Measurements from ENCODE around the gene SDF2L1. TPM values are rescaled to one million over a fixed set of nuclear protein-coding genes. Genes with fewer than 3 reads are reported as not detected.

SDF2L1 gene
- total and polyA plus RNA-seq, 2 of the 13 experiments (the other 11 are each of a cell fraction or from before 2014, with no cell fraction given), result 18.0 to 57.4 TPM

DNA sequence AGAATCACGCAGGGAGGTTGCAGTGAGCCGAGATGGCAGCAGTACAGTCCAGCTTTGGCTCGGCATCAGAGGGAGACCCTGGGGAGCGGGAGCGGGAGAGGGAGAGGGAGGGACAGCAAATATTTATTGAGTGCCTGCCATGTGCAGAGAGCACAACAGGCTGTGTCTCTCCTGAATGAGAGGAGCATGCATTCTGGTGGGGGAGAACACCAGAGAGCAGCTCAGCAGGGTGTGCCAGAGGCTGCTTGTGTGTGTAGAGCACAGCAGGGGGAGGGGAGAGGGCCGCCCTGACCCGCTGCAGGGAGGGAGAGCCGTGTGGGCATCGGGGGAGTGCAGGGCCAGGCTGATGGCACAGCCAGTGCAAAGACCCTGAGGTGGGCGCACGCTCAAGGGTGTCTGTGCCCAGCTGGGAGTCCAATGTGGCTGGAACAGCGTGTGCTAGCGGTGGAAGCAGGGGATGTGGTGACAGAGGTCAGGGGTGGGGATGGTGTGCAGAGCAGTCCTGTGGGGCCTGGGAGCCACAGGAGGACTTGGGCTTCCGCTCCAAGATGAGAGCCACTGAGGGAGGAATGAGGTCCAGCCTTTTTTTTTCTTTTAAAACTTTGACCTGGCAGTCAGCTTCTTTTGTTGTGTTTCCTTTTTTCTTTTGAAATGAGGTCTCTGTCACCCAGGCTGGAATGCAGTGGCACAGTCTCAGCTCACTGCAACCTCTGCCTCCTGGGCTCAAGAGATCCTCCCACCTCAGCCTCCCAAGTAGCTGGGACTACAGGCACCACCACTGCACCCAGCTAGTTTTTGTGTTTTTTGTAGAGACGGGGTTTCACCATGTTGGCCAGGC is 35.7 kb downstream of the SDF2L1 start (continued):
- TF ChIP-seq, protein P1, sequence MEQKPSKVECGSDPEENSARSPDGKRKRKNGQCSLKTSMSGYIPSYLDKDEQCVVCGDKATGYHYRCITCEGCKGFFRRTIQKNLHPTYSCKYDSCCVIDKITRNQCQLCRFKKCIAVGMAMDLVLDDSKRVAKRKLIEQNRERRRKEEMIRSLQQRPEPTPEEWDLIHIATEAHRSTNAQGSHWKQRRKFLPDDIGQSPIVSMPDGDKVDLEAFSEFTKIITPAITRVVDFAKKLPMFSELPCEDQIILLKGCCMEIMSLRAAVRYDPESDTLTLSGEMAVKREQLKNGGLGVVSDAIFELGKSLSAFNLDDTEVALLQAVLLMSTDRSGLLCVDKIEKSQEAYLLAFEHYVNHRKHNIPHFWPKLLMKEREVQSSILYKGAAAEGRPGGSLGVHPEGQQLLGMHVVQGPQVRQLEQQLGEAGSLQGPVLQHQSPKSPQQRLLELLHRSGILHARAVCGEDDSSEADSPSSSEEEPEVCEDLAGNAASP (CRISPR knock-in tag; IDR thresholded peaks at IDR 0.05; ENCODE audit: borderline replicate concordance), result no peak
- TF ChIP-seq SSRP1 (CRISPR knock-in tag; IDR thresholded peaks at IDR 0.05), result no peak
- TF ChIP-seq, protein P2, sequence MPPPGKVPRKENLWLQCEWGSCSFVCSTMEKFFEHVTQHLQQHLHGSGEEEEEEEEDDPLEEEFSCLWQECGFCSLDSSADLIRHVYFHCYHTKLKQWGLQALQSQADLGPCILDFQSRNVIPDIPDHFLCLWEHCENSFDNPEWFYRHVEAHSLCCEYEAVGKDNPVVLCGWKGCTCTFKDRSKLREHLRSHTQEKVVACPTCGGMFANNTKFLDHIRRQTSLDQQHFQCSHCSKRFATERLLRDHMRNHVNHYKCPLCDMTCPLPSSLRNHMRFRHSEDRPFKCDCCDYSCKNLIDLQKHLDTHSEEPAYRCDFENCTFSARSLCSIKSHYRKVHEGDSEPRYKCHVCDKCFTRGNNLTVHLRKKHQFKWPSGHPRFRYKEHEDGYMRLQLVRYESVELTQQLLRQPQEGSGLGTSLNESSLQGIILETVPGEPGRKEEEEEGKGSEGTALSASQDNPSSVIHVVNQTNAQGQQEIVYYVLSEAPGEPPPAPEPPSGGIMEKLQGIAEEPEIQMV (CRISPR knock-in tag; IDR thresholded peaks at IDR 0.05; ENCODE audit: low read depth), result no peak
- no peak for TF ChIP-seq ZNF577 (CRISPR knock-in tag; IDR thresholded peaks at IDR 0.05; ENCODE audit: borderline replicate concordance, low read depth)
- TF ChIP-seq, protein P3, sequence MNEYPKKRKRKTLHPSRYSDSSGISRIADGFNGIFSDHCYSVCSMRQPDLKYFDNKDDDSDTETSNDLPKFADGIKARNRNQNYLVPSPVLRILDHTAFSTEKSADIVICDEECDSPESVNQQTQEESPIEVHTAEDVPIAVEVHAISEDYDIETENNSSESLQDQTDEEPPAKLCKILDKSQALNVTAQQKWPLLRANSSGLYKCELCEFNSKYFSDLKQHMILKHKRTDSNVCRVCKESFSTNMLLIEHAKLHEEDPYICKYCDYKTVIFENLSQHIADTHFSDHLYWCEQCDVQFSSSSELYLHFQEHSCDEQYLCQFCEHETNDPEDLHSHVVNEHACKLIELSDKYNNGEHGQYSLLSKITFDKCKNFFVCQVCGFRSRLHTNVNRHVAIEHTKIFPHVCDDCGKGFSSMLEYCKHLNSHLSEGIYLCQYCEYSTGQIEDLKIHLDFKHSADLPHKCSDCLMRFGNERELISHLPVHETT (CRISPR knock-in tag; conservative IDR thresholded peaks at IDR 0.05), result no peak
- TF ChIP-seq, protein P4, sequence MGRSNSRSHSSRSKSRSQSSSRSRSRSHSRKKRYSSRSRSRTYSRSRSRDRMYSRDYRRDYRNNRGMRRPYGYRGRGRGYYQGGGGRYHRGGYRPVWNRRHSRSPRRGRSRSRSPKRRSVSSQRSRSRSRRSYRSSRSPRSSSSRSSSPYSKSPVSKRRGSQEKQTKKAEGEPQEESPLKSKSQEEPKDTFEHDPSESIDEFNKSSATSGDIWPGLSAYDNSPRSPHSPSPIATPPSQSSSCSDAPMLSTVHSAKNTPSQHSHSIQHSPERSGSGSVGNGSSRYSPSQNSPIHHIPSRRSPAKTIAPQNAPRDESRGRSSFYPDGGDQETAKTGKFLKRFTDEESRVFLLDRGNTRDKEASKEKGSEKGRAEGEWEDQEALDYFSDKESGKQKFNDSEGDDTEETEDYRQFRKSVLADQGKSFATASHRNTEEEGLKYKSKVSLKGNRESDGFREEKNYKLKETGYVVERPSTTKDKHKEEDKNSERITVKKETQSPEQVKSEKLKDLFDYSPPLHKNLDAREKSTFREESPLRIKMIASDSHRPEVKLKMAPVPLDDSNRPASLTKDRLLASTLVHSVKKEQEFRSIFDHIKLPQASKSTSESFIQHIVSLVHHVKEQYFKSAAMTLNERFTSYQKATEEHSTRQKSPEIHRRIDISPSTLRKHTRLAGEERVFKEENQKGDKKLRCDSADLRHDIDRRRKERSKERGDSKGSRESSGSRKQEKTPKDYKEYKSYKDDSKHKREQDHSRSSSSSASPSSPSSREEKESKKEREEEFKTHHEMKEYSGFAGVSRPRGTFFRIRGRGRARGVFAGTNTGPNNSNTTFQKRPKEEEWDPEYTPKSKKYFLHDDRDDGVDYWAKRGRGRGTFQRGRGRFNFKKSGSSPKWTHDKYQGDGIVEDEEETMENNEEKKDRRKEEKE (IDR thresholded peaks at IDR 0.05), result no peak
- TF ChIP-seq ZSCAN22 (CRISPR knock-in tag; IDR thresholded peaks at IDR 0.05), result no peak
- TF ChIP-seq, protein P5, sequence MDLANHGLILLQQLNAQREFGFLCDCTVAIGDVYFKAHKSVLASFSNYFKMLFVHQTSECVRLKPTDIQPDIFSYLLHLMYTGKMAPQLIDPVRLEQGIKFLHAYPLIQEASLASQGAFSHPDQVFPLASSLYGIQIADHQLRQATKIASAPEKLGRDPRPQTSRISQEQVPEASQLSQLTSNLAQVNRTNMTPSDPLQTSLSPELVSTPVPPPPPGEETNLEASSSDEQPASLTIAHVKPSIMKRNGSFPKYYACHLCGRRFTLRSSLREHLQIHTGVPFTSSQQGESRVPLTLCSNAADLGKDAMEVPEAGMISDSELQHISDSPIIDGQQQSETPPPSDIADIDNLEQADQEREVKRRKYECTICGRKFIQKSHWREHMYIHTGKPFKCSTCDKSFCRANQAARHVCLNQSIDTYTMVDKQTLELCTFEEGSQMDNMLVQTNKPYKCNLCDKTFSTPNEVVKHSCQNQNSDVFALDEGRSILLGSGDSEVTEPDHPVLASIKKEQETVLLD (CRISPR knock-in tag; IDR thresholded peaks at IDR 0.05; ENCODE audit: low read depth), result no peak
- no peak for TF ChIP-seq ZNF562 (CRISPR knock-in tag; IDR thresholded peaks at IDR 0.05; ENCODE audit: borderline replicate concordance)
- no peak for TF ChIP-seq NFRKB (IDR thresholded peaks at IDR 0.05)
- peak; percentile 69; the same call in 1 of the 2 replicates for TF ChIP-seq HDAC2 (CRISPR knock-in tag; IDR thresholded peaks at IDR 0.05)
- no peak for TF ChIP-seq SOX6 (IDR thresholded peaks at IDR 0.05)
- peak; percentile 85 for TF ChIP-seq SOX6 (CRISPR knock-in tag; IDR thresholded peaks at IDR 0.05)
- TF ChIP-seq SOX13 (IDR thresholded peaks at IDR 0.05), result no peak
- TF ChIP-seq SOX13 (CRISPR knock-in tag; conservative IDR thresholded peaks at IDR 0.05 in 1 of 2, IDR thresholded peaks at IDR 0.05 in 1 of 2), result peak in 1 of 2 experiments; percentile 63; a peak in 1 of 4 replicates
- TF ChIP-seq, protein P6, sequence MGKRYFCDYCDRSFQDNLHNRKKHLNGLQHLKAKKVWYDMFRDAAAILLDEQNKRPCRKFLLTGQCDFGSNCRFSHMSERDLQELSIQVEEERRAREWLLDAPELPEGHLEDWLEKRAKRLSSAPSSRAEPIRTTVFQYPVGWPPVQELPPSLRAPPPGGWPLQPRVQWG (CRISPR knock-in tag; IDR thresholded peaks at IDR 0.05; ENCODE audit: borderline replicate concordance, low read depth), result no peak
- no peak for TF ChIP-seq ZNF224 (CRISPR knock-in tag; IDR thresholded peaks at IDR 0.05)
- TF ChIP-seq ZBTB7A (CRISPR knock-in tag; IDR thresholded peaks at IDR 0.05), result 0 out of 2 replicates have a peak, but pooled peaks have one; percentile 52
- no peak for TF ChIP-seq SALL2 (CRISPR knock-in tag; IDR thresholded peaks at IDR 0.05)
- TF ChIP-seq ARHGAP35 (CRISPR knock-in tag; IDR thresholded peaks at IDR 0.05; ENCODE audit: borderline replicate concordance), result no peak
